Osteoblast (primary cell): ENCODE data around the gene NARF. TPM values are rescaled to one million over a fixed set of nuclear protein-coding genes. Genes with fewer than 3 reads are reported as not detected.

ENCODE experiments used
- DNase-seq: peaks from one replicate; pipeline ENCODE4 v3.0.0; 2011; ENCODE audit warnings: low spot score, mixed read lengths; ENCODE audit not compliant: insufficient read length; ENCODE audit errors: missing footprints
- H2AFZ ChIP-seq: 2 replicates; pipeline ENCODE4 v1.6.0; 2011; ENCODE audit warnings: mild to moderate bottlenecking, low read length
- H3K27ac ChIP-seq: 2 replicates; pipeline ENCODE4 v1.5.1; 2011; ENCODE audit warnings: mild to moderate bottlenecking, low read depth, low read length, moderate library complexity
- H3K27me3 ChIP-seq: 2 replicates; pipeline ENCODE4 v1.6.0; 2012; ENCODE audit warnings: mild to moderate bottlenecking, control low read depth, inconsistent platforms, low read length, moderate library complexity; ENCODE audit not compliant: insufficient read depth
- H3K36me3 ChIP-seq: 2 replicates; pipeline ENCODE4 v1.5.1; 2011; ENCODE audit warnings: mild to moderate bottlenecking, low read length, control low read depth, moderate library complexity; ENCODE audit not compliant: insufficient read depth
- H3K4me1 ChIP-seq: 2 replicates; pipeline ENCODE4 v1.5.1; 2011; ENCODE audit warnings: mild to moderate bottlenecking, low read length, control low read depth, moderate library complexity; ENCODE audit not compliant: insufficient read depth
- H3K4me2 ChIP-seq: 2 replicates; pipeline ENCODE4 v1.6.0; 2011; ENCODE audit warnings: mild to moderate bottlenecking, low read length; ENCODE audit not compliant: insufficient read depth
- H3K4me3 ChIP-seq: fragments of 200-600 bp; sonication (generic); 3 replicates; pipeline ENCODE4 v1.5.1; 2012; ENCODE audit warnings: mild to moderate bottlenecking, low read length, inconsistent platforms; ENCODE audit not compliant: insufficient read depth
- H3K79me2 ChIP-seq: 2 replicates; pipeline ENCODE4 v1.6.0; 2012; ENCODE audit warnings: mild to moderate bottlenecking, low read length, control low read depth, inconsistent platforms; ENCODE audit not compliant: insufficient read depth
- H3K9me3 ChIP-seq: 2 replicates; pipeline ENCODE4 v1.5.1; 2011; ENCODE audit warnings: low read depth, low read length, control low read depth
- H4K20me1 ChIP-seq: 2 replicates; pipeline ENCODE4 v1.6.0; 2012; ENCODE audit warnings: mild to moderate bottlenecking, low read length, control low read depth; ENCODE audit not compliant: insufficient read depth
- total RNA-seq: library from RNA; depleted of rRNA; stranded (reverse); fragments of >200 nt; gene quantifications from 2 replicates; pipeline ENCODE4 v1.2.3, GENCODE V29; 2012
- TF ChIP-seq, protein P1 (sequence below): IDR thresholded peaks from 2 replicates; pipeline ENCODE4 v1.5.1; 2011; ENCODE audit warnings: mild to moderate bottlenecking, low read depth, low read length, moderate library complexity; ENCODE audit errors: extremely low read depth

Gene NARF
- total RNA-seq, 1 donor = 34.4 TPM

DNA sequence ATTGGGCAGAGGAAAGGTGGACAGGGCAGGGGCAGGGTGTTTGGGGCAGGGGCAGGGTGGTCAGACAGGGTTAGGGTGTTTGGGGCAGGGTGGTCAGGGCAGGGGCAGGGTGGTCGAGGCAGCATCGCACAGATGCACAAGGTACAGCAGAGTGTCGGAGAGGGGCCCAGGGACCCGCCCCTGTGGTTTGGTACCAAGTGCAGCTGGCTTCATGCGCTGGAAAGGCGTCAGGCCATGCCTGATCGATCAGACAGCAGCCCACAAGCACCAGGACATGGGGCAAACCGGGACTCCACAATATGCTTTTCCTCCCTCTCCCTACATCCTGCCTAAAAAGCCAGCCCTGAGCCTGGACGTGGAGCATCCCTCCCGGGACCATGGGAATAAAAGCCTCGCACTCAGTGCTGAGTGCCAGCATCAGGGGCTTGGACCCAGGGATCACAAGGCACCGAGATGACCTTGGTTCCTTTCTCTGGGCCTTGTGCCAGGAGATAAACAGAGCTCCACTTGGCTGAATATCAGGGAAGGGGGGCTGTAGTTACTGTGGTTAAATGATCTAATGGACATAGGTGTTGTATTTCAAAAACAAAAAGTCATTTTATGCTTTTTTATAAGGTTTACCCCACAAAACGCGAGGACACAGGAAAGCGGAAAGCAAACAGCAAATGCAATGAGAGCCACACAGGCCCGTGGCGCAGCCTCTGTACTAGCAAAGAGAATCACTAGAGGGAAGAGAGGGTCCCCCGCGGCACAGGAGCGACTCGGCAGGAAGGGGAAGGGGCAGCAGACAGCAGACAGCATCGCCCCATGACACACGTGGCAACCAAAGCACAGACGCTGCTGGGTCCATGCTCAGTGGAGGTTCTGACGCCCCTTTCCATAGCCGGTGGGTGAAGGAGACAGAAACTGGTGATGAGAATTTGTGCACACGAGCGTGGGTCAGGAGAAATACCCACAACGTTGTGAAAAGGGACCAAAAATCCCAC, 45.7 kb upstream of the NARF start:
- Histone ChIP-seq H3K27me3 (no peaks in the 10 kb centered on the region), H3K4me3 (no peak overlapping the region), H3K4me2 (no peak overlapping the region), H3K36me3 (no peaks in the 10 kb centered on the region), H3K4me1 (peaks cover 4% of the 10 kb centered on the region), H4K20me1 (peaks cover 53% of the 10 kb centered on the region), H3K27ac (no peak overlapping the region), H3K79me2 (no peaks in the 10 kb centered on the region), H3K9me3 (no peaks in the 10 kb centered on the region), H2AFZ (no peak overlapping the region)
- peak; percentile 34 for DNase-seq
- TF ChIP-seq, protein P1, sequence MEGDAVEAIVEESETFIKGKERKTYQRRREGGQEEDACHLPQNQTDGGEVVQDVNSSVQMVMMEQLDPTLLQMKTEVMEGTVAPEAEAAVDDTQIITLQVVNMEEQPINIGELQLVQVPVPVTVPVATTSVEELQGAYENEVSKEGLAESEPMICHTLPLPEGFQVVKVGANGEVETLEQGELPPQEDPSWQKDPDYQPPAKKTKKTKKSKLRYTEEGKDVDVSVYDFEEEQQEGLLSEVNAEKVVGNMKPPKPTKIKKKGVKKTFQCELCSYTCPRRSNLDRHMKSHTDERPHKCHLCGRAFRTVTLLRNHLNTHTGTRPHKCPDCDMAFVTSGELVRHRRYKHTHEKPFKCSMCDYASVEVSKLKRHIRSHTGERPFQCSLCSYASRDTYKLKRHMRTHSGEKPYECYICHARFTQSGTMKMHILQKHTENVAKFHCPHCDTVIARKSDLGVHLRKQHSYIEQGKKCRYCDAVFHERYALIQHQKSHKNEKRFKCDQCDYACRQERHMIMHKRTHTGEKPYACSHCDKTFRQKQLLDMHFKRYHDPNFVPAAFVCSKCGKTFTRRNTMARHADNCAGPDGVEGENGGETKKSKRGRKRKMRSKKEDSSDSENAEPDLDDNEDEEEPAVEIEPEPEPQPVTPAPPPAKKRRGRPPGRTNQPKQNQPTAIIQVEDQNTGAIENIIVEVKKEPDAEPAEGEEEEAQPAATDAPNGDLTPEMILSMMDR = no peak

DNA sequence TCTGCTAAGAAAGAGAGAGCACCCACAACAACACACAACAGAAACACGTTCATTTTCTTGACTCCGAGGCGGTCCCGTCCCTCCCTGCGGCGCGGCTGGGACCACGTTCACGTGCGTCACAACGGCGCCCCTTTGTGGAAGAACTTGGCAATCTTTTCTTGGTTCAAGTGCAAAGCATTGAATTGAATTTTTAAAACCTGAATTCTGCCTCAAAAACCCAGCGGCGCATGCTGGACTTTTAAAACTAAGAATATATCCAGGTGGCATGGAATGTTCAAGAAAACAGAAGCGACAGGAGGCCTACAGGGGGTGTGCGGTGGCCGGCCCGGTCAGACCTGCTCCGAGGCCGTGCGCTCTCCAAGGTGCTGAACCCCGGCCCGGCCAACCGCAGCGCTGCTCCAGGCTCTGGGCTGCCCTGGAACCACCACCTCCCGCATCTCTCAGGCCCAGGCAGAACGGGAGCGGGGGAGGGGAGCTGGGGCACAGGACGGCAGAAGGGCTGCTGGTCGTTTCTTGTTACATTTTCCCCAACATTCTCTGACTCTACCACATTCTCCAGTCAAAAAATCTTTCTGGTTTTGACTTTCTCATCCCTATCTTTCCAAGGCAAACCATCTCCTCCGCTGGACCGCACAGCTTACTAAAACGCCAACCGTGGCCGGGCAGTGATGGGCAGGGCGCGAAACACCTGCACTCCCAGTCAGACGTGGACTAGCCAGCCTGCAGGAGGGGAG, 43.8 kb upstream of the NARF start:
- Histone ChIP-seq H3K27ac (no peak overlapping the region), H4K20me1 (peaks cover 55% of the 10 kb centered on the region), H3K4me1 (peaks cover 13% of the 10 kb centered on the region)

DNA sequence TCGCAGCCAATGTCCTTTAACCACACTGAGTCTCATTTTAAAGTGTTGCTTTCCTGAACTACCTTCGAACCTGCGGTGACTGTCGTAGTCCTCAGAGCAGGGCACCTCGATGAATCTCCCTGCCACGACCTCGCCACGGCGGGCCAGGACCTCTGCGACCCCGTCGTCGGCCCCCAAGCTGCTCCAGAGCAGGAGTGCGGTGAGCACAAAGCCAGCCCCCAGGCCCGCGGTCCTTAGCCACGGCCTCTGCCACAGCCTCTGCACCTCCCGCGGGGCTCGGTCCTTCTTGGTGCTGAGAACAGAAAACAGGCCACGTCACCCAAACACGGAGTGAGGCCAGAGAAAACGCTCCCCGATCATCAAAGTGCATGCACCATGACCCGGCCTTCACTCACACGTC, 43.2 kb upstream of the NARF start:
- Histone ChIP-seq H4K20me1 (peaks cover 55% of the 10 kb centered on the region), H3K79me2 (no peaks in the 10 kb centered on the region), H3K4me3 (no peak overlapping the region), H3K4me1 (peaks cover 13% of the 10 kb centered on the region), H3K9me3 (no peaks in the 10 kb centered on the region), H3K4me2 (no peak overlapping the region), H3K27ac (no peak overlapping the region), H2AFZ (no peak overlapping the region), H3K27me3 (no peaks in the 10 kb centered on the region), H3K36me3 (no peaks in the 10 kb centered on the region)
- TF ChIP-seq, protein P1 = no peak
- DNase-seq = no peak

More for the DNA sequence above, 43.8 kb upstream of the NARF start:
- no peaks in the 10 kb centered on the region for H3K27me3 ChIP-seq
- DNase-seq = peak; percentile 99
- no peaks in the 10 kb centered on the region for H3K79me2 ChIP-seq
- H3K36me3 ChIP-seq = no peaks in the 10 kb centered on the region
- no peaks in the 10 kb centered on the region for H3K9me3 ChIP-seq
- peak overlapping the region; percentile 35 for H3K4me3 ChIP-seq
- TF ChIP-seq, protein P1 = peak; percentile 76
- H3K4me2 ChIP-seq = peak overlapping the region; percentile 71
- no peak overlapping the region for H2AFZ ChIP-seq

DNA sequence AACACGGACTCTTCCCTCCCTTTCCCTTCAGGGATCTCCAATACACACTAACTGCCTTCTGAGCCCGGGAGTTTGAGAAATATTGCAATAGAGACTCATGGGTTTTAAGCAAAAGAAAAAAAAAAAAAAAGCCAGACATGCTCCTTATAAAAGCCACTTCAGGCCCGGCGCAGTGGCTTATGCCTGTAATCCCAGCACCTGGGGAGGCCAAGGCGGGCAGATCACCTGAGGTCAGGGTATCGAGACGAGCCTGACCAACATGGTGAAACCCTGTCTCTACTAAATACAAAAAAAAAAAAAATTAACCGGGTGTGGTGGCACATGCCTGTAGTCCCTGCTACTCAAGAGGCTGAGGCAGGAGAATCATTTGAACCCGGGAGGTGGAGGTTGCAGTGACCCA, 42.8 kb upstream of the NARF start:
- DNase-seq = no peak
- no peak overlapping the region for H3K4me2 ChIP-seq
- H2AFZ ChIP-seq = no peak overlapping the region
- no peaks in the 10 kb centered on the region for H3K79me2 ChIP-seq
- TF ChIP-seq, protein P1 = no peak
- H4K20me1 ChIP-seq = peaks cover 55% of the 10 kb centered on the region
- H3K9me3 ChIP-seq = no peaks in the 10 kb centered on the region
- H3K4me3 ChIP-seq = no peak overlapping the region
- no peaks in the 10 kb centered on the region for H3K27me3 ChIP-seq
- no peaks in the 10 kb centered on the region for H3K36me3 ChIP-seq
- H3K4me1 ChIP-seq = peaks cover 13% of the 10 kb centered on the region
- no peak overlapping the region for H3K27ac ChIP-seq
